Ectodermal cell (in vitro differentiated cells): Measurements from ENCODE around the gene NUMBL.

Source experiments
- H3K27ac ChIP-seq: 2 replicates; pipeline ENCODE4 v1.7.0; 2013; ENCODE audit warnings: mild to moderate bottlenecking, low read depth, low read length; ENCODE audit not compliant: insufficient read depth, poor library complexity, severe bottlenecking
- H3K27me3 ChIP-seq: 2 replicates; pipeline ENCODE4 v1.7.0; 2013; ENCODE audit warnings: mild to moderate bottlenecking, low read length; ENCODE audit not compliant: insufficient read depth, control insufficient read depth, poor library complexity, severe bottlenecking
- H3K36me3 ChIP-seq: one replicate; pipeline ENCODE4 v1.7.0; 2013; ENCODE audit warnings: low read length; ENCODE audit not compliant: control insufficient read depth, insufficient read depth
- H3K4me1 ChIP-seq: one replicate; pipeline ENCODE4 v1.7.0; 2013; ENCODE audit warnings: low read length; ENCODE audit not compliant: control insufficient read depth, insufficient read depth
- H3K4me3 ChIP-seq: 2 replicates; pipeline ENCODE4 v1.7.0; 2013; ENCODE audit warnings: low read depth, low read length, control low read depth; ENCODE audit not compliant: insufficient read depth
- H3K9me3 ChIP-seq: 2 replicates; pipeline ENCODE4 v1.7.0; 2013; ENCODE audit warnings: mild to moderate bottlenecking, low read length, moderate library complexity; ENCODE audit not compliant: control insufficient read depth
- WGBS, 2 experiments: methylation state at CpG; one replicate each; pipeline ENCODE4 v1.1.7; 2013; ENCODE audit warnings: missing lambda C conversion rate in 2 of 2; 5-methylcytosine and 5-hydroxymethylcytosine counted together

The NUMBL gene

DNA sequence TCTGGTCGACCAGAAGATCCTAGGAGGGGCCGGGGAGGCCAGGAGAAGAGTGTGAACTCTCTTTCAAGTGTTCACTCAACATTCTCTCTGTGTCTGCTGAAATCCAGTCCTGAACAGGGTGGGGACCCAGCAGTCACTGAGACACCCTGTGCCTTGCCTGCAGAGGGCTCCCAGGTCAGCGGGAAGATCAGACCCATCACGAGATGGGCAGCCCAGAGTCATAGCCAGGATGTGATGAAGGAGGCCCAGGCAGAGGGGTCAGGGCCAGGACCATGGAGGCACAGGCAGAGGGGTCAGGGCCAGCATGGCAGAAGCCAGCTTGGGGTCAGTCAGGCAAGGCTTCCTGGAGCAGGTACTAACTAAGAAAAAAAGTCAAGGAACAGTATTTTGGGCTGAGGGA lies 9.4 kb downstream of the NUMBL start:
- Histone ChIP-seq H3K9me3 (no peaks in the 10 kb centered on the region), H3K36me3 (peaks cover 5% of the 10 kb centered on the region), H3K4me1 (no peaks in the 10 kb centered on the region), H3K4me3 (no peak overlapping the region), H3K27me3 (no peaks in the 10 kb centered on the region), H3K27ac (no peak overlapping the region)
- 92 to 93% methylated on average over 4 of the region's 4 CpGs for WGBS, 2 experiments

DNA sequence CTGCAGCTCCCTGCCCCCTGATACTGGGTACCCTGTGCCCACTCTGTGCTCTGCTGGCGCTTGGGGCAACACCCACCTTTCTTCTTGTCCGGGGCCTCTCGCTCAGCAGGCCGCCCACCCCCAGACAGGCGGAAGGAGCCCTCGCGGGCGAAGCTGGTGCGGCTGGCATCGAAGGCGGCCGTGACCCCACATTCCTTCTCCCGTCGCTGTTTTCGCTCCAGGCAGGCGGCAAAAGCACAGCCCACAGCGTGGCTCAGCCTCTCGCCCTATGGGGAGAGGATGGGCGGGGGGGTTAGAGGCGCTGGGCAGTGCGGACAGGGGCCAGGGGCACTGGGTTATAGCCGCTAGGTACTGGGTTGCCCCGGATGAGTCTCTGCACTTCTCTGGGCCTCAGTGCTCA lies 13.3 kb downstream of the NUMBL start:
- 96 to 97% methylated on average over 23 of the region's 23 CpGs for WGBS, 2 experiments
- Histone ChIP-seq H3K36me3 (peaks cover 15% of the 10 kb centered on the region), H3K4me1 (no peaks in the 10 kb centered on the region)

DNA sequence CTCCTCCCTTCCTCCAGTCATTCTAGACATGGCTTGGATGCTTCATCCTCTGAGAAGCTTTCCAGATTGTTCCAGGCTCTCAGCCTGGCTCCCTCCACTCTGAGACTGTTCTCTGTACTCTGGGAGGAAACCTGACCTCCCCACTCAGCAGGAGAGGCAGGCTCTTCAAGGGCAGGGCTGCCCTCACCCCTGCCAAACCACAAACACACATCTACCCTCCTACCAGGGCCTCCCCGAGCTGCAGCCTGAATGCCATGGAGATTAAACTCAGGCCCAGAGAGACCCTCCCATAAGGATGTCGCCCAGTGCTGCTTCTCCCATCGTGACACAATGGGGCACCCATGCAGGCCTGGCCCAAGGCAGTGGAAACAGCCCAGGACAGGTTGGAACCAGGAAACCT lies 16.2 kb downstream of the NUMBL start:
- 86 to 87% methylated on average over 3 of the region's 3 CpGs for whole genome bisulfite sequencing, 2 experiments
- no peak overlapping the region for H3K4me3 ChIP-seq
- H3K27me3 ChIP-seq, result no peaks in the 10 kb centered on the region
- H3K36me3 ChIP-seq, result peaks cover 26% of the 10 kb centered on the region
- H3K27ac ChIP-seq, result no peak overlapping the region
- H3K4me1 ChIP-seq, result no peaks in the 10 kb centered on the region
- H3K9me3 ChIP-seq, result no peaks in the 10 kb centered on the region

More for the DNA sequence above, 13.3 kb downstream of the NUMBL start:
- Histone ChIP-seq H3K27ac (no peak overlapping the region), H3K4me3 (no peak overlapping the region), H3K27me3 (no peaks in the 10 kb centered on the region), H3K9me3 (no peaks in the 10 kb centered on the region)

- Histone ChIP-seq H3K4me1 (no peaks in the 10 kb centered on the region), H3K36me3 (peaks cover 26% of the 10 kb centered on the region), H3K4me3 (no peak overlapping the region), H3K9me3 (no peaks in the 10 kb centered on the region), H3K27me3 (no peaks in the 10 kb centered on the region), H3K27ac (no peak overlapping the region)
- WGBS, 2 experiments, result 95 to 97% methylated on average over 11 of the region's 11 CpGs
Observed at GRCh38 chr19:40673397-40673796, 17.1 kb downstream of the NUMBL start.

GRCh38 chr19:40672573-40673299 lies 17.7 kb downstream of the NUMBL start:
- Histone ChIP-seq H3K9me3 (no peaks in the 10 kb centered on the region), H3K4me3 (no peak overlapping the region), H3K27ac (no peak overlapping the region), H3K4me1 (no peaks in the 10 kb centered on the region), H3K27me3 (no peaks in the 10 kb centered on the region), H3K36me3 (peaks cover 26% of the 10 kb centered on the region)
- 93 to 95% methylated on average over 7 of the region's 7 CpGs for WGBS, 2 experiments

- WGBS, 2 experiments, result 93% methylated on average over 2 of the region's 2 CpGs
- Histone ChIP-seq H3K27me3 (no peaks in the 10 kb centered on the region), H3K9me3 (no peaks in the 10 kb centered on the region), H3K4me1 (no peaks in the 10 kb centered on the region), H3K27ac (no peak overlapping the region), H3K36me3 (peaks cover 29% of the 10 kb centered on the region), H3K4me3 (no peak overlapping the region)
Observed at GRCh38 chr19:40672038-40672437, 18.4 kb downstream of the NUMBL start.

DNA sequence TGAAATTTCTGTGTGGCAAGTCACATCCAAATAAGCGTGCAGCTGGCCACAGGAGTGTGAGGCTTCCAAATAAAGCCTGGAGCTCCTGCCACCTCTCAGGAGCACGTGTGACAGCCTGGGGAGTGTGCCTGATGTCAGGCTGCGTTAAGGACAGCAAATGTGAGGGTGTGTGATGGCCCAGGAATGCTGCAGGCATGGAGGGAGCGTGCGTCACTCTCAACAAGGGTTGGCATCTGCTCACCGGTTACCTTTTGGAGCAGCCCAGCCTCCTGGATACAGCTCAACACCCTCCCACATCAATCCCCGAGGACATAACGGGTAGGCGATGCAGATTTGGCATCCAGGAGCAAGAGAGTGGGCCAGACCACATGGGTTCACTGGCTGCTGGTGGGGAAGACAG lies 19.0 kb downstream of the NUMBL start:
- H3K27me3 ChIP-seq, result no peaks in the 10 kb centered on the region
- H3K36me3 ChIP-seq, result peaks cover 31% of the 10 kb centered on the region
- H3K4me3 ChIP-seq, result no peak overlapping the region
- no peaks in the 10 kb centered on the region for H3K9me3 ChIP-seq
- no peak overlapping the region for H3K27ac ChIP-seq
- no peaks in the 10 kb centered on the region for H3K4me1 ChIP-seq
- WGBS, 2 experiments, result 96% methylated on average over 9 of the region's 9 CpGs

DNA sequence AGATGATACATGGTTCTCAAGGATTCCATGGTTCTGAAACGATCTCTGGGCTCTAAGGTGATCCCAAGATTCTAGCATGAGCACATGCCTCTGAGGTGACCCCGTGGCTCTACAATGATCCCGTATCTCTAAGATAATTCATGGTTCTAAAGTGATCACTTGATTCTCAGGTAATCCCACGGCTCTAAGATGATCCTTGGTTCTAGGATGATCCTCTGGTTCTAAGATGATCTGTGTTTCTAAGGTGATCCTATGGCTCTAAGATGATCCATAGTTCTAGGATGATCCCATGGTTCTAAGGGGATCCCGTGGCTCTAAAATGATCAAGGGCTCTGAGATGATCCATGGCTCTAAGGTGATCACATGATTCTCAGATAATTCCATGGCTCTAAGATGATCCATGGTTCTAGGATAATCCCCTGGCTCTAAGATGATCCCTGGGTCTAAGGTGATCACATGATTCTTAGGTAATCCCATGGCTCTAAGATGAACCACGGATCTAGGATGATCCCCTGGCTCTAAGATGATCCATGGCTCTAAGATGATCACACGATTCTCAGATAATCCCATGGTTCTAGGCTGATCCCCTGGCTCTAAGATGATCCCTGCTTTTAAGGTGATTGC lies 21.3 kb downstream of the NUMBL start:
- Histone ChIP-seq H3K27ac (no peak overlapping the region), H3K9me3 (no peaks in the 10 kb centered on the region), H3K27me3 (no peaks in the 10 kb centered on the region), H3K4me1 (no peaks in the 10 kb centered on the region), H3K4me3 (no peak overlapping the region), H3K36me3 (peaks cover 29% of the 10 kb centered on the region)
- 96% methylated on average over 7 of the region's 7 CpGs for WGBS, 2 experiments

DNA sequence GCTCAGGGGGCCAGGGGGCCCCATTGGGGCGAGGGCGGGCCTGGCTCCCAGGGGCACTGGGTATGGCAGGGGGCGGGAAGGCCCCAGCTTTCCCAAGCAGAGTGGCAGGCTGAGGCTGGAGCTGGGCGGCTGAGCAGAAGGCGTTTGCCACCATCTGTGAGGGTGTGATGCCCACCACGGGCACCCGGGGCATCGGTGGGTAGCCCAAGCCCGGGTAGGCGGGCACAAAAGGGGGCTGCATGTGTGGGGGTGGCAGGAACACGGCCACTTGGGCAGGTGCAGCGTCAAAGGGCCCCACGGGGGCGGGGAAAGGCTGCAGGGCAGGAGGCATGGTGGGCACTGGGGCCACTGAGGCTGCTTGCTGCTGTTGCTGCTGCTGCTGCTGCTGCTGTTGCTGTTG lies 22.8 kb downstream of the NUMBL start:
- Histone ChIP-seq H3K4me1 (no peaks in the 10 kb centered on the region), H3K36me3 (peaks cover 20% of the 10 kb centered on the region), H3K4me3 (no peak overlapping the region), H3K27ac (no peak overlapping the region), H3K9me3 (no peaks in the 10 kb centered on the region), H3K27me3 (peaks cover 7% of the 10 kb centered on the region)
- 96% methylated on average over 14 of the region's 14 CpGs for WGBS, 2 experiments

DNA sequence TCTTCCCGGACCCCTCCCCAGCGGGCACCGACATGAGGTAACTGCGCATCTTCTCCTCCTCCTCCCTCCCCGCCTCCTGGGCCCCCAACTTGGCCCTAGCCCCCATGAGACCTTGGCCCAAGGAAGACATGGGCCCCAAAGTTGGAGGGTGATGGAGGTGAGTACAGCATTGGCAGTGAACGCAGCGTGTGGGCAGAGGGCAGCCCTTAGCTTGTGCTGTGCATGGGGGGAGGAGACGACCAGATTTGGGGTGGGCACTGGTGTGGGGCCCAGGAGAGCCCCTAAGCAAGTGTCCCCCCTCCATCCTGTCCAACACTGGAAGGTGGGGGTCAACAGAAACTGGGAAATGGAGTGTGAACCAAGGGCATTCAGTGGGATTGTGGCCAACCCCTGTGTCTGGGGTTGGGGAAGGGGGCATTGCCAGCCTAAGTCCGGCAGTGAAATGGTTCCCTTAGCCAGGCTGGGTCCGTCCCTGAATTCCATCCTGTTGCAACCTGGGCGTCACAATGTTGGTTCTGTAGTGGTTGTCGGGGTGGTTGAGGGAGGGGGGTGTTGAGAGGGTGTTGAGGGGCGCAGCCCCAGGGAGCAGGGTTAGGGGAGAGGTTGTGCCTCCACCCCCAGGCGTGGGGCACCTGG lies 23.5 kb downstream of the NUMBL start:
- WGBS, 2 experiments, result 94% methylated on average over 13 of the region's 14 CpGs

More for the DNA sequence above, 23.5 kb downstream of the NUMBL start:
- Histone ChIP-seq H3K4me1 (no peaks in the 10 kb centered on the region), H3K36me3 (peaks cover 14% of the 10 kb centered on the region), H3K9me3 (no peaks in the 10 kb centered on the region), H3K27me3 (peaks cover 7% of the 10 kb centered on the region), H3K4me3 (no peak overlapping the region), H3K27ac (no peak overlapping the region)
